Measurements from ENCODE around the gene IFNL4.
"Not testable (repeated sequence)": the region's sequence is repeated elsewhere in the genome, so short reads cannot be mapped to it uniquely, and the experiment has no call there.

Gene IFNL4

DNA sequence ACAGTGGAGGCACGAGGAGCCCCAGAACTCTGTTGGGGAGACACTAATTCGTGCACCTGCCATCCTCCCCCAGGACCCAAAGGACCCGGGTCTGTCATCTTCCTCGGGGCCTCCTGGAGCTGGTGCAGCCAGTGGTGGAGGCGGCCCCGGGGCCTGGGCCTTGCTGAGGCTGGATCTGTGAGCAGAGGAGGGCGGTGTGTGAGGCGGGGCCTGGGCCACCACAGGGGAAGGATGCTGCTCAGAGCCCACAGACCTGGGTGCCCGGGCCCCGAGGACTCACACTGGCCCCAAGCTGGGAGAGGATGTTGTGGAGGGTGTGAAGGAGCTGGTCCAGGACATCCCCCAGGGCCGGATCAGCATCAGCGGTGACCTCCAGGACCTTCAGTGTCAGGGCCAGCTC, 12.1 kb downstream of the IFNL4 start:
- TF ChIP-seq, protein P1, sequence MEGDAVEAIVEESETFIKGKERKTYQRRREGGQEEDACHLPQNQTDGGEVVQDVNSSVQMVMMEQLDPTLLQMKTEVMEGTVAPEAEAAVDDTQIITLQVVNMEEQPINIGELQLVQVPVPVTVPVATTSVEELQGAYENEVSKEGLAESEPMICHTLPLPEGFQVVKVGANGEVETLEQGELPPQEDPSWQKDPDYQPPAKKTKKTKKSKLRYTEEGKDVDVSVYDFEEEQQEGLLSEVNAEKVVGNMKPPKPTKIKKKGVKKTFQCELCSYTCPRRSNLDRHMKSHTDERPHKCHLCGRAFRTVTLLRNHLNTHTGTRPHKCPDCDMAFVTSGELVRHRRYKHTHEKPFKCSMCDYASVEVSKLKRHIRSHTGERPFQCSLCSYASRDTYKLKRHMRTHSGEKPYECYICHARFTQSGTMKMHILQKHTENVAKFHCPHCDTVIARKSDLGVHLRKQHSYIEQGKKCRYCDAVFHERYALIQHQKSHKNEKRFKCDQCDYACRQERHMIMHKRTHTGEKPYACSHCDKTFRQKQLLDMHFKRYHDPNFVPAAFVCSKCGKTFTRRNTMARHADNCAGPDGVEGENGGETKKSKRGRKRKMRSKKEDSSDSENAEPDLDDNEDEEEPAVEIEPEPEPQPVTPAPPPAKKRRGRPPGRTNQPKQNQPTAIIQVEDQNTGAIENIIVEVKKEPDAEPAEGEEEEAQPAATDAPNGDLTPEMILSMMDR (IDR thresholded peaks at IDR 0.05; ENCODE audit: low read depth, low read length, missing control alignments): no peak
- no peak overlapping the region for H3K4me3 ChIP-seq (replicated peaks; ENCODE audit: low read depth, low read length)
- DNase-seq (ENCODE audit: extremely low read depth, low read depth): no peak

- no peak for DNase-seq (ENCODE audit: extremely low read depth, low read depth)
- no peak overlapping the region for H3K4me3 ChIP-seq (replicated peaks; ENCODE audit: low read depth, low read length)
- TF ChIP-seq, protein P1 (IDR thresholded peaks at IDR 0.05; ENCODE audit: low read depth, low read length, missing control alignments): no peak
Measured at GRCh38 chr19:39232708-39233107, 15.9 kb downstream of the IFNL4 start.

DNA sequence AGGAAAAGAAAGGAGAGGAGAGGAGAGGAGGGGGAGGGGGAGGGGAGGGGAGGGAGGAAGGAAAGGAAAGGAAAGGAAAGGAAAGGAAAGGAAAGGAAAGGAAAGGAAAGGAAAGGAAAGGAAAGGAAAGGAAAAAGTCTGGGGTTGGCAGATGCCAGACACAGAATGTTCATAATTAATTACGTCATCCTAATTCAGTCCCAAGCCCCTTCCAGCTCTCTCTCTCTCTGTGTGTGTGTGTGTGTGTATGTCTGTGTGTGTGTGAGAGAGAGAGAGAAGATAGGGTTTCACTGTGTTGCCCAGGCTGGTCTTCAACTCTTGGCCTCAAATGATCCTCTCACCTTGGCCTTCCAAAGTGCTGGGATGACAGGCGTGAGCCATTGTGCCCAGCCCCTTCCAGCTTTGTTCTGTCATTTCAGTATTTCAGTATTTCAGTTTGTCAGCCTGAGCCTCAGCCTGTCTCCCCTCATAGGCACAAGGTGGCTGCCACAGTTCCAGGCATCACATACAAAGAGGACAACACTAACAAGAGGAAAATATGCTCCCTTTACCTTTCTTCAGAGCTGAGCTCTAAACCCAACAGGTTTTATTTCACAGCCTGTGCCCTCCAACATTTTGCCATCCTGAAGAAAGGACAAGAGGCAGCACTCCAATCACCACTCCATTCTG, 18.4 kb downstream of the IFNL4 start:
- no peak for DNase-seq (ENCODE audit: extremely low read depth, low read depth)
- TF ChIP-seq, protein P1 (IDR thresholded peaks at IDR 0.05; ENCODE audit: low read depth, low read length, missing control alignments): no peak
- H3K4me3 ChIP-seq (replicated peaks; ENCODE audit: low read depth, low read length): no peak overlapping the region

GRCh38 chr19:39224910-39225309, 23.7 kb downstream of the IFNL4 start:
- DNase-seq (ENCODE audit: extremely low read depth, low read depth): no peak
- no peak overlapping the region for H3K4me3 ChIP-seq (replicated peaks; ENCODE audit: low read depth, low read length)
- TF ChIP-seq, protein P1 (IDR thresholded peaks at IDR 0.05; ENCODE audit: low read depth, low read length, missing control alignments): no peak

DNA sequence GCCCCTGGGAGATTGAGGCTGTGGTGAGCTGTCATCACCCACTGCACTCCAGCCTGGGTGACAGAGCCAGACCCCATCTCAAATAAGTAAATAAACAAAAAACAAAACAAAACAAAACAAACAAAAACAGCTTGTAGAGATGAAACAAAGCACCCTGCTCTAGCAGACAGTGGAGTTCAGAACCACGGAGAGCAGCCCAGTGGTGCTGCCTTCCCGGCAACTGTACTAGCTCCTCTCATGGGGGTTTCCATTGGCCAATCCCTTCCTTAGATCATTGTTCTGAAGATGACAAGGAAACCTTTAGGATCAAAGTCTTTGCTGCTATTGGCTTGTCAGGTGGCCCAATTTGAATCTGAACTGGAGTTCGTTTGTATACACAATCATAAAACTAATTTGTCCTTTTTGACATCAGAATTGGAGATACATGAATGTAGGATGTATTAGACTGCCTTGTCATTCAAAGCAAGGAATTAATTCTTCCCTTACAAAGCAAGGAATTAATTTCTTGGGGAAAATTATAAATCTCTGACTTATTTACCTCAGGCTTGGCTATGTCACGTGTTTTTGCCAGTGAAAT, 24.9 kb downstream of the IFNL4 start:
- DNase-seq (ENCODE audit: extremely low read depth, low read depth): no peak
- TF ChIP-seq, protein P1 (IDR thresholded peaks at IDR 0.05; ENCODE audit: low read depth, low read length, missing control alignments): no peak
- no peak overlapping the region for H3K4me3 ChIP-seq (replicated peaks; ENCODE audit: low read depth, low read length)

DNA sequence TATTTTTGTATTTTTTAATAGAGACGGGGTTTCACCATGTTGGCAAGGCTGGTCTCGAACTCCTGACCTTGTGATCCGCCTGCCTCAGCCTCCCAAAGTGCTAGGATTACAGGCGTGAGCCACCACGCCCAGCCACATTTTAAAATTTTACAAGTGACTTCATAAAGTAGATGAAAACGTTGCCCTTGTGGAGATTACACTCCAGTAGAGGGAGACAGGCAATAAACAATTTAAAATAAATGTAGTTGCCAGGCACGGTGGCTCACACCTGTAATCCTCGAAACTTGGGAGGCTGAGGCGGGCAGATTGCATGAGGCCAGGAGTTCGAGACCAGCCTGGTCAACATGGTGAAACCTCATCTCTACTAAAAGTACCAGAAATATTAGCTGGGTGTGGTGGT, 29.5 kb downstream of the IFNL4 start:
- H3K4me3 ChIP-seq (replicated peaks; ENCODE audit: low read depth, low read length): not testable (repeated sequence)

DNA sequence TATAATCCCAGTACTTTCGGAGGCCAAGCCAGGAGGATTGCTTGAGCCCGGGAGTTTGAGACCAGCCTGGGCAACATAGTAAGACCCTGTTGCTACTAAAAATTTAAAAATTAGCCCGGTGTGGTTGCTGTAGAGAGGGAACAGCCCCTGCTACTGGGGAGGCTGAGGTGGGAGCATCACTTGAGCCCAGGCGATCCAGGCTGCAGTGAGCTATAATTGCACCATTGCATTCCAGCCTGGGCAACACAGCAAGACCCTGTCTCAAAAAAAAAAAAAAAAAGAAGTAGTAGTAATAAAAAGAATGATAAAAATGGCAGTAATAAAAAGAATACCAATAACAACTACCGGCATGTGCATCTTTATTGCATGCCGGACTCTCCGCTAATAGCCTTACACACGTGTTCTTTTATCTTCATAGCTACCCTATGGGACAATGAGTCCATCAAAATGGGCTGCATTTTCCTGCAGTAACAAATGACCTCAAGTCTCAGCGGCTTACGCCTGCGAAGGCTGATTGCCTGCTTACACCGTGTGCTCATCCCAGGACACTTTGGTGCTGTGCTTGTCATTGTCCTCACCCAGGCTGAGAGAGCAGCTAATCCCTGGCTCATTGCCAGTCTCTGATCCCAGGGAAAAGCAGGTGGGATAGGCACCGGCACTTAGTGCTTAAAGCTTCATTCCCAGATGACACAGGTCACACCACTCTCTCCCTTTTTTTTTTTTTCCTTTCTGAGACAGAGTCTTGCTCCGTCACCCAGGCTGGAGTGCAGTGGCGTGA, 30.2 kb downstream of the IFNL4 start:
- no peak for DNase-seq (ENCODE audit: extremely low read depth, low read depth)
- H3K4me3 ChIP-seq (replicated peaks; ENCODE audit: low read depth, low read length): no peak overlapping the region
- TF ChIP-seq, protein P1 (IDR thresholded peaks at IDR 0.05; ENCODE audit: low read depth, low read length, missing control alignments): no peak

More for the DNA sequence above, 29.5 kb downstream of the IFNL4 start:
- DNase-seq (ENCODE audit: extremely low read depth, low read depth): not testable (repeated sequence)

Data from HFF-Myc (cell line).